Measurements from ENCODE around the gene ORMDL1.

The ORMDL1 gene

GRCh38 chr2:189783927-189784867 lies at the start of gene ORMDL1, which contains the start of gene PMS1:
Gene ORMDL1 (minus strand): TSS chr2:189784339. CDS start chr2:189782595, 1,744 bp downstream.
Gene PMS1 (plus strand): TSS chr2:189784450. CDS start chr2:189791810, 7,360 bp downstream.
- no peaks in the 10 kb centered on the region for H3K27me3 ChIP-seq (ENCODE audit: control insufficient read depth in 2 of 2, insufficient read depth in 2 of 2, low read length in 2 of 2)
- H3K27ac ChIP-seq (ENCODE audit: low read depth in 2 of 2, low read length in 2 of 2) = peak within 1 kb of the TSS; percentile 96 to 97
- peaks cover 11 to 16% of the 10 kb centered on the region in 2 donors for H3K4me1 ChIP-seq (ENCODE audit: control insufficient read depth in 2 of 2, insufficient read depth in 2 of 2, low read length in 2 of 2)
- peak within 1 kb of the TSS; percentile 94 to 95 for H3K4me3 ChIP-seq (ENCODE audit: low read length in 2 of 2)
- H3K36me3 ChIP-seq (ENCODE audit: control insufficient read depth in 2 of 2, insufficient read depth in 2 of 2, low read length in 2 of 2) = peaks cover 13% of the 10 kb centered on the region in 2 donors
- H3K9ac ChIP-seq (ENCODE audit: low read depth in 1 of 2, low read length in 2 of 2) = peak within 1 kb of the TSS; percentile 92 to 94
- no peaks in the 10 kb centered on the region for H3K9me3 ChIP-seq (ENCODE audit: control insufficient read depth in 2 of 2, low read length in 2 of 2)

- Histone ChIP-seq H3K4me1 (ENCODE audit: control insufficient read depth in 2 of 2, insufficient read depth in 2 of 2, low read length in 2 of 2) (no peaks in the 10 kb centered on the region), H3K27me3 (ENCODE audit: control insufficient read depth in 2 of 2, insufficient read depth in 2 of 2, low read length in 2 of 2) (no peaks in the 10 kb centered on the region), H3K9me3 (ENCODE audit: control insufficient read depth in 2 of 2, low read length in 2 of 2) (no peaks in the 10 kb centered on the region), H3K4me3 (ENCODE audit: low read length in 2 of 2) (no peak overlapping the region), H3K36me3 (ENCODE audit: control insufficient read depth in 2 of 2, insufficient read depth in 2 of 2, low read length in 2 of 2) (no peaks in the 10 kb centered on the region), H3K9ac (ENCODE audit: low read depth in 1 of 2, low read length in 2 of 2) (no peak overlapping the region), H3K27ac (ENCODE audit: low read depth in 2 of 2, low read length in 2 of 2) (no peak overlapping the region)
Measured at GRCh38 chr2:189830510-189830909, 46.4 kb upstream of the ORMDL1 start.

GRCh38 chr2:189829102-189829833 lies 45.1 kb upstream of the ORMDL1 start:
- no peak overlapping the region for H3K9ac ChIP-seq (ENCODE audit: low read depth in 1 of 2, low read length in 2 of 2)

GRCh38 chr2:189826039-189826438 lies 41.9 kb upstream of the ORMDL1 start:
- Histone ChIP-seq H3K4me3 (ENCODE audit: low read length in 2 of 2) (no peak overlapping the region), H3K9ac (ENCODE audit: low read depth in 1 of 2, low read length in 2 of 2) (no peak overlapping the region), H3K4me1 (ENCODE audit: control insufficient read depth in 2 of 2, insufficient read depth in 2 of 2, low read length in 2 of 2) (no peaks in the 10 kb centered on the region), H3K27ac (ENCODE audit: low read depth in 2 of 2, low read length in 2 of 2) (no peak overlapping the region), H3K27me3 (ENCODE audit: control insufficient read depth in 2 of 2, insufficient read depth in 2 of 2, low read length in 2 of 2) (no peaks in the 10 kb centered on the region), H3K9me3 (ENCODE audit: control insufficient read depth in 2 of 2, low read length in 2 of 2) (no peaks in the 10 kb centered on the region), H3K36me3 (ENCODE audit: control insufficient read depth in 2 of 2, insufficient read depth in 2 of 2, low read length in 2 of 2) (no peaks in the 10 kb centered on the region)

More at GRCh38 chr2:189829102-189829833, 45.1 kb upstream of the ORMDL1 start:
- H3K27me3 ChIP-seq (ENCODE audit: control insufficient read depth in 2 of 2, insufficient read depth in 2 of 2, low read length in 2 of 2) = no peaks in the 10 kb centered on the region
- H3K36me3 ChIP-seq (ENCODE audit: control insufficient read depth in 2 of 2, insufficient read depth in 2 of 2, low read length in 2 of 2) = no peaks in the 10 kb centered on the region
- no peak overlapping the region for H3K4me3 ChIP-seq (ENCODE audit: low read length in 2 of 2)
- H3K27ac ChIP-seq (ENCODE audit: low read depth in 2 of 2, low read length in 2 of 2) = no peak overlapping the region
- no peaks in the 10 kb centered on the region for H3K4me1 ChIP-seq (ENCODE audit: control insufficient read depth in 2 of 2, insufficient read depth in 2 of 2, low read length in 2 of 2)
- H3K9me3 ChIP-seq (ENCODE audit: control insufficient read depth in 2 of 2, low read length in 2 of 2) = no peaks in the 10 kb centered on the region

GRCh38 chr2:189824694-189825396 lies 40.7 kb upstream of the ORMDL1 start:
- Histone ChIP-seq H3K27me3 (ENCODE audit: control insufficient read depth in 2 of 2, insufficient read depth in 2 of 2, low read length in 2 of 2) (no peaks in the 10 kb centered on the region), H3K9ac (ENCODE audit: low read depth in 1 of 2, low read length in 2 of 2) (no peak overlapping the region), H3K9me3 (ENCODE audit: control insufficient read depth in 2 of 2, low read length in 2 of 2) (no peaks in the 10 kb centered on the region), H3K36me3 (ENCODE audit: control insufficient read depth in 2 of 2, insufficient read depth in 2 of 2, low read length in 2 of 2) (peaks cover 0 to 2% of the 10 kb centered on the region in 2 donors), H3K4me3 (ENCODE audit: low read length in 2 of 2) (no peak overlapping the region), H3K4me1 (ENCODE audit: control insufficient read depth in 2 of 2, insufficient read depth in 2 of 2, low read length in 2 of 2) (no peaks in the 10 kb centered on the region), H3K27ac (ENCODE audit: low read depth in 2 of 2, low read length in 2 of 2) (no peak overlapping the region)

- Histone ChIP-seq H3K9ac (ENCODE audit: low read depth in 1 of 2, low read length in 2 of 2) (no peak overlapping the region), H3K36me3 (ENCODE audit: control insufficient read depth in 2 of 2, insufficient read depth in 2 of 2, low read length in 2 of 2) (peaks cover 11 to 12% of the 10 kb centered on the region in 2 donors), H3K27ac (ENCODE audit: low read depth in 2 of 2, low read length in 2 of 2) (no peak overlapping the region)
Measured at GRCh38 chr2:189821953-189822748, 38.0 kb upstream of the ORMDL1 start.

GRCh38 chr2:189819297-189819704 lies 35.2 kb upstream of the ORMDL1 start:
- no peaks in the 10 kb centered on the region for H3K27me3 ChIP-seq (ENCODE audit: control insufficient read depth in 2 of 2, insufficient read depth in 2 of 2, low read length in 2 of 2)
- H3K4me1 ChIP-seq (ENCODE audit: control insufficient read depth in 2 of 2, insufficient read depth in 2 of 2, low read length in 2 of 2) = no peaks in the 10 kb centered on the region
- no peak overlapping the region for H3K27ac ChIP-seq (ENCODE audit: low read depth in 2 of 2, low read length in 2 of 2)
- H3K9ac ChIP-seq (ENCODE audit: low read depth in 1 of 2, low read length in 2 of 2) = no peak overlapping the region
- peaks cover 11 to 12% of the 10 kb centered on the region in 2 donors for H3K36me3 ChIP-seq (ENCODE audit: control insufficient read depth in 2 of 2, insufficient read depth in 2 of 2, low read length in 2 of 2)
- H3K9me3 ChIP-seq (ENCODE audit: control insufficient read depth in 2 of 2, low read length in 2 of 2) = no peaks in the 10 kb centered on the region
- H3K4me3 ChIP-seq (ENCODE audit: low read length in 2 of 2) = no peak overlapping the region

More at GRCh38 chr2:189821953-189822748, 38.0 kb upstream of the ORMDL1 start:
- Histone ChIP-seq H3K4me3 (ENCODE audit: low read length in 2 of 2) (no peak overlapping the region), H3K9me3 (ENCODE audit: control insufficient read depth in 2 of 2, low read length in 2 of 2) (no peaks in the 10 kb centered on the region), H3K27me3 (ENCODE audit: control insufficient read depth in 2 of 2, insufficient read depth in 2 of 2, low read length in 2 of 2) (no peaks in the 10 kb centered on the region), H3K4me1 (ENCODE audit: control insufficient read depth in 2 of 2, insufficient read depth in 2 of 2, low read length in 2 of 2) (no peaks in the 10 kb centered on the region)

GRCh38 chr2:189818249-189819038 lies 34.3 kb upstream of the ORMDL1 start:
- Histone ChIP-seq H3K9ac (ENCODE audit: low read depth in 1 of 2, low read length in 2 of 2) (no peak overlapping the region), H3K27ac (ENCODE audit: low read depth in 2 of 2, low read length in 2 of 2) (no peak overlapping the region), H3K4me1 (ENCODE audit: control insufficient read depth in 2 of 2, insufficient read depth in 2 of 2, low read length in 2 of 2) (no peaks in the 10 kb centered on the region), H3K36me3 (ENCODE audit: control insufficient read depth in 2 of 2, insufficient read depth in 2 of 2, low read length in 2 of 2) (peaks cover 11 to 12% of the 10 kb centered on the region in 2 donors), H3K9me3 (ENCODE audit: control insufficient read depth in 2 of 2, low read length in 2 of 2) (no peaks in the 10 kb centered on the region), H3K27me3 (ENCODE audit: control insufficient read depth in 2 of 2, insufficient read depth in 2 of 2, low read length in 2 of 2) (no peaks in the 10 kb centered on the region), H3K4me3 (ENCODE audit: low read length in 2 of 2) (no peak overlapping the region)

DNA sequence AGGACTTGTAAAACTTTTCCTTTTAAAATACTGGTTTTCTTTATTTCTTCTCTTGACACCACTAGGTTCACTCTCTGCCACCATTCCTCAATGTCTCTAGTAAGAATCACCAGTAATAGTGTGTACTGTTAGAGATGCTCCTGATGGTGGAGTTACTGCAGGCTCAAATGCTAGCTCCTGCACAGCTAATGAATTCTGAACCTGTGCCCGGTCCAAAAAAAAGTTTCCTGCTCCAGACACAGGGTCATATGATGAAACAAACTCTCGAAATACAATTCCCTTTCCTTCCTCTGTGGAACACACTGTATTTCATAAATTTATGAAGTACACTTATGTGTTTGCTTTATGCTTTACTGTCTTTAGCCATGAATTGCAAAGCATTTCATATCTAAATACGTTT lies 19.3 kb upstream of the ORMDL1 start:
- Histone ChIP-seq H3K27ac (ENCODE audit: low read depth in 2 of 2, low read length in 2 of 2) (no peak overlapping the region), H3K27me3 (ENCODE audit: control insufficient read depth in 2 of 2, insufficient read depth in 2 of 2, low read length in 2 of 2) (no peaks in the 10 kb centered on the region), H3K36me3 (ENCODE audit: control insufficient read depth in 2 of 2, insufficient read depth in 2 of 2, low read length in 2 of 2) (peaks cover 0 to 7% of the 10 kb centered on the region in 2 donors), H3K4me3 (ENCODE audit: low read length in 2 of 2) (no peak overlapping the region), H3K9me3 (ENCODE audit: control insufficient read depth in 2 of 2, low read length in 2 of 2) (no peaks in the 10 kb centered on the region), H3K4me1 (ENCODE audit: control insufficient read depth in 2 of 2, insufficient read depth in 2 of 2, low read length in 2 of 2) (no peaks in the 10 kb centered on the region), H3K9ac (ENCODE audit: low read depth in 1 of 2, low read length in 2 of 2) (no peak overlapping the region)
